HG03565 (cell line): ENCODE results near the gene PSAP.

Experiments used
- ATAC-seq: cut with Tn5 transposase; IDR thresholded peaks from one replicate; pipeline ENCODE4 v1.9.1; 2021; ENCODE audit warnings: mild to moderate bottlenecking, moderate library complexity; ENCODE audit not compliant: unreplicated experiment

The PSAP gene

GRCh38 chr10:71770255-71770654, 80.8 kb downstream of the PSAP start:
- no peak for ATAC-seq

- ATAC-seq: peak; percentile 17
Measured at GRCh38 chr10:71769279-71769823, 81.7 kb downstream of the PSAP start.

- no peak for ATAC-seq
Measured at GRCh38 chr10:71767420-71768035, 83.5 kb downstream of the PSAP start.

- no peak for ATAC-seq
Measured at GRCh38 chr10:71766717-71767419, 84.2 kb downstream of the PSAP start.
